Right lobe of liver (tissue), 6 donors: ENCODE data around the gene KRT33B. TPM values are rescaled to one million over a fixed set of nuclear protein-coding genes. Genes with fewer than 3 reads are reported as not detected.

ENCODE experiments used
- ATAC-seq, 4 donors: fragments of 200-7000 bp; cut with Tn5 transposase; one replicate each; pipeline ENCODE4 v1.9.1; 2020; ENCODE audit warnings: mild to moderate bottlenecking in 4 of 4, moderate library complexity in 4 of 4
- DNase-seq, 3 donors: peaks; one replicate each; pipeline ENCODE4 v3.0.0-alpha.2; 2020
- H3K27ac ChIP-seq, 3 donors: fragments of 200-600 bp; one replicate each; pipeline ENCODE4 v1.8.0; 2022
- H3K27me3 ChIP-seq, 2 donors: fragments of 200-600 bp; one replicate each; pipeline ENCODE4 v1.8.0; 2022
- H3K36me3 ChIP-seq, 4 donors: fragments of 200-600 bp; sonication (generic) in 1 of 4; one replicate each; pipeline versions ENCODE4 v1.5.1 to v1.8.0; 2017 to 2022; ENCODE audit warnings: control low read depth in 1 of 4
- H3K4me1 ChIP-seq, 4 donors: fragments of 200-600 bp; sonication (generic) in 1 of 4; one replicate each; pipeline versions ENCODE4 v1.5.1 to v1.8.0; 2017 to 2022; ENCODE audit warnings: control low read depth in 1 of 4
- H3K4me3 ChIP-seq, 3 donors: fragments of 200-600 bp; one replicate each; pipeline ENCODE4 v1.8.0; 2022
- H3K9me3 ChIP-seq, 4 donors: fragments of 200-600 bp; sonication (generic) in 1 of 4; one replicate each; pipeline versions ENCODE4 v1.5.1 to v1.8.0; 2017 to 2022; ENCODE audit warnings: control low read depth in 1 of 4
- CTCF ChIP-seq, 4 donors: fragments of 200-600 bp in 3 of 4; fragments of 450-650 bp in 1 of 4; IDR thresholded peaks; one replicate each; pipeline versions ENCODE4 v1.5.1 to v1.8.0; 2016 to 2022; ENCODE audit warnings: antibody characterized with exemption in 4 of 4, mild to moderate bottlenecking in 2 of 4
- POLR2A ChIP-seq: fragments of 450-650 bp; IDR thresholded peaks from one replicate; pipeline ENCODE4 v1.6.1; 2017; ENCODE audit warnings: antibody characterized with exemption, mild to moderate bottlenecking
- WGBS: methylation state at CpG from one replicate; pipeline ENCODE4 v1.1.6; 2018; ENCODE audit warnings: low coverage, low lambda C conversion rate; ENCODE audit not compliant: insufficient coverage; ENCODE audit errors: missing lambda C conversion rate; 5-methylcytosine and 5-hydroxymethylcytosine counted together
- intact Hi-C, 2 donors: fragments of 100-400 bp; cut with DNase I; formaldehyde crosslinking; loops; one replicate each; pipeline versions ENCODE4 v1.11.2 to v1.14.1; 2022
- total RNA-seq, 6 experiments: library from RNA; depleted of rRNA in 2 of 6; stranded (reverse); fragments of >200 nt in 2 of 6; fragmentation: NEBNext Ultra II Directional in 3 of 6; extraction: Animal tissue kit (Norgen Biotek cat#: 25700) in 3 of 6; gene quantifications; one replicate each; pipeline versions ENCODE4 v1.1.0 to v1.2.4, GENCODE V29; 2016 to 2023
- donor health status: DM: no; HTN: yes; CAD: no.
- donor health status: DM: no; HTN: no; CAD: no.
- donor health status: DM: no; HTN: no; CAD: no.
- donor health status: DM: no; HTN: yes; CAD: no.
- donor health status: DM: no; HTN: yes; CAD: no.

The KRT33B gene
- total RNA-seq, 6 experiments from 2014 or later = not detected

DNA sequence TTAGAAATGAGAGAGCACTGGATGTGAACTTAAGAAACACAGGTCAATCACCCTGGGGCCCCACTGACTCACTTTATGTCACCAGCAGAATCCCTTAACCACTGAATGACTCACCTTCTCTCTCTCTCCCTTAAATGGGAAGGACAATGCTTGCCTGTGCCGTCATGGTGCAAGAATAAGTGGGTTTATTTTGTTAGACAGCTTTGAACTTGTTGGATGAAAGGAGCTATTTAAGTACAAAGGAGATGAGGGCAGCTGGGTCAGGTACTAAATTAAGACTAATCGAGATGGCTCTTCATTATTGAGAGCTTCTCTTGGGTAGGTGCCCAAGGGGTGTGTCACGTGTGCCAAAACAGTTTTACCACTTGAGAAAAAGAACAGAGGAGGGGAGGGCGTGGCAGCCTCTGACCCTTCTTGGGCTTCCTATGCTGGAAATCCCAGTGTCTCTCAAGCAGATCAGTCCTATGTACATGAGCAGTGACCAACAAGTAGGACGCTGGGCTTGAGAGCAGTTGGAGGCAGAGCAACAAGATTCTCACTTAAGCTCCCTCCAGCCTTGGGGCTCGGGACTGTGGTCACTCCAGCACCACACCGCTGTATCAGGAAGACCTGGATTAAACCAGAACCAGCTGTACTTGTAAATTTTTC lies 34.5 kb upstream of the KRT33B start:
- Histone ChIP-seq H3K27ac (no peak overlapping the region), H3K4me1 (no peaks in the 10 kb centered on the region), H3K9me3 (no peaks in the 10 kb centered on the region), H3K27me3 (no peaks in the 10 kb centered on the region), H3K4me3 (no peak overlapping the region), H3K36me3 (no peaks in the 10 kb centered on the region)
- DNase-seq = no peak
- intact Hi-C loops = no loop called here
- TF ChIP-seq CTCF (IDR thresholded peaks at IDR 0.05) (no peak), POLR2A (no peak)
- no peak for ATAC-seq
- WGBS = 65% methylated on average over 5 of the region's 7 CpGs

- 59% methylated on average over 2 of the region's 4 CpGs for WGBS
- H3K9me3 ChIP-seq = no peaks in the 10 kb centered on the region
- no peaks in the 10 kb centered on the region for H3K27me3 ChIP-seq
- intact Hi-C loops = no loop called here
- H3K4me3 ChIP-seq = no peak overlapping the region
- ATAC-seq (no peak), DNase-seq (no peak)
- no peak for TF ChIP-seq POLR2A
- TF ChIP-seq CTCF (IDR thresholded peaks at IDR 0.05) = no peak
- H3K4me1 ChIP-seq = no peaks in the 10 kb centered on the region
- no peaks in the 10 kb centered on the region for H3K36me3 ChIP-seq
- no peak overlapping the region for H3K27ac ChIP-seq
Measured at GRCh38 chr17:41403404-41404023, 33.9 kb upstream of the KRT33B start.

GRCh38 chr17:41402161-41402560 lies 32.5 kb upstream of the KRT33B start:
- ATAC-seq = no peak
- Histone ChIP-seq H3K4me3 (no peak overlapping the region), H3K36me3 (no peaks in the 10 kb centered on the region), H3K27me3 (no peaks in the 10 kb centered on the region), H3K9me3 (no peaks in the 10 kb centered on the region), H3K27ac (no peak overlapping the region), H3K4me1 (no peaks in the 10 kb centered on the region)
- intact Hi-C loops = no loop called here
- DNase-seq = no peak
- no peak for TF ChIP-seq CTCF (IDR thresholded peaks at IDR 0.05)
- no peak for TF ChIP-seq POLR2A
- WGBS = 79% methylated on average over 5 of the region's 5 CpGs

- Histone ChIP-seq H3K4me1 (no peaks in the 10 kb centered on the region), H3K27ac (no peak within 1 kb of the TSS), H3K36me3 (no peaks in the 10 kb centered on the region), H3K9me3 (no peaks in the 10 kb centered on the region), H3K4me3 (no peak within 1 kb of the TSS), H3K27me3 (no peaks in the 10 kb centered on the region)
- WGBS = 70% methylated on average over 2 of the region's 16 CpGs
- intact Hi-C loops = no loop called here
- DNase-seq = no peak
- TF ChIP-seq CTCF (IDR thresholded peaks at IDR 0.05) (no peak), POLR2A (no peak)
- no peak for ATAC-seq
Measured at GRCh38 chr17:41396996-41397660, 27.5 kb upstream of the KRT33B start, which contains the start of gene KRT31. TSS of gene KRT31 (minus strand) at chr17:41397608. CDS start at chr17:41397539, 69 bp downstream.
